ENCODE results near the gene MPZL2. TPM values are rescaled to one million over a fixed set of nuclear protein-coding genes. Genes with fewer than 3 reads are reported as not detected.

MPZL2 gene
- total RNA-seq, 1 donor from 2014 or later, result 22.4 TPM

DNA sequence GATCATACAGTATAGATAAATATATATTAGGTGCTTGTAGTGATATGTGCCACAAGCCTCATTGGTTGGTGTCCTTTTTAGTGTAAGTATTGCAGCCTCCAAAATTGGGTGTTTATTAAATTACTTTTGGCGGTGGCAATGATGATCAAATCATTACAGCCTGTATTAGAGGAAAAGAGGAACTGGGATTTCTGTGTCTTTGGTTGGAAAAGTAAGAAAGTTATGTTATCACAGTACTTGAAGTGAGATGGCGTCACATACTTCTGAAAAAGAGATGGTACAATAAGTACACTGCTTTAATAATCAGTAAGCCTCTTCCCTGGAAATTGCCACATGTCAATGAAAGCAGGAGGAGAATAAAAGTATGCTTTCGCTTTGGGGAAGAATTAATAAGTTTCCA, 11.4 kb downstream of the MPZL2 start:
- Mint-ChIP-seq H3K4me3 (ENCODE audit: low read depth) (peak overlapping the region; percentile 99), H3K4me1 (ENCODE audit: low read depth) (peaks cover 9% of the 10 kb centered on the region), H3K9me3 (ENCODE audit: low read depth) (no peaks in the 10 kb centered on the region), H3K27me3 (no peaks in the 10 kb centered on the region), H3K27ac (peak overlapping the region; percentile 100), H3K36me3 (ENCODE audit: insufficient read depth) (peaks cover 7% of the 10 kb centered on the region)
- DNase-seq (ENCODE audit: low spot score, unreplicated experiment), result no peak
- TF ChIP-seq, protein P1, sequence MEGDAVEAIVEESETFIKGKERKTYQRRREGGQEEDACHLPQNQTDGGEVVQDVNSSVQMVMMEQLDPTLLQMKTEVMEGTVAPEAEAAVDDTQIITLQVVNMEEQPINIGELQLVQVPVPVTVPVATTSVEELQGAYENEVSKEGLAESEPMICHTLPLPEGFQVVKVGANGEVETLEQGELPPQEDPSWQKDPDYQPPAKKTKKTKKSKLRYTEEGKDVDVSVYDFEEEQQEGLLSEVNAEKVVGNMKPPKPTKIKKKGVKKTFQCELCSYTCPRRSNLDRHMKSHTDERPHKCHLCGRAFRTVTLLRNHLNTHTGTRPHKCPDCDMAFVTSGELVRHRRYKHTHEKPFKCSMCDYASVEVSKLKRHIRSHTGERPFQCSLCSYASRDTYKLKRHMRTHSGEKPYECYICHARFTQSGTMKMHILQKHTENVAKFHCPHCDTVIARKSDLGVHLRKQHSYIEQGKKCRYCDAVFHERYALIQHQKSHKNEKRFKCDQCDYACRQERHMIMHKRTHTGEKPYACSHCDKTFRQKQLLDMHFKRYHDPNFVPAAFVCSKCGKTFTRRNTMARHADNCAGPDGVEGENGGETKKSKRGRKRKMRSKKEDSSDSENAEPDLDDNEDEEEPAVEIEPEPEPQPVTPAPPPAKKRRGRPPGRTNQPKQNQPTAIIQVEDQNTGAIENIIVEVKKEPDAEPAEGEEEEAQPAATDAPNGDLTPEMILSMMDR (IDR thresholded peaks at IDR 0.05; ENCODE audit: unreplicated experiment), result no peak

GRCh38 chr11:118251858-118252652, 12.0 kb downstream of the MPZL2 start, which contains the start of gene MPZL3:
Gene MPZL3 (minus strand): TSS chr11:118252365. CDS start chr11:118252294, 71 bp downstream.
- Mint-ChIP-seq H3K4me1 (ENCODE audit: low read depth) (peaks cover 9% of the 10 kb centered on the region), H3K36me3 (ENCODE audit: insufficient read depth) (peaks cover 5% of the 10 kb centered on the region), H3K9me3 (ENCODE audit: low read depth) (no peaks in the 10 kb centered on the region), H3K27me3 (no peaks in the 10 kb centered on the region), H3K4me3 (ENCODE audit: low read depth) (peak within 1 kb of the TSS; percentile 99), H3K27ac (peak within 1 kb of the TSS; percentile 100)
- TF ChIP-seq, protein P1 (IDR thresholded peaks at IDR 0.05; ENCODE audit: unreplicated experiment), result no peak
- DNase-seq (ENCODE audit: low spot score, unreplicated experiment), result peak; percentile 67

DNA sequence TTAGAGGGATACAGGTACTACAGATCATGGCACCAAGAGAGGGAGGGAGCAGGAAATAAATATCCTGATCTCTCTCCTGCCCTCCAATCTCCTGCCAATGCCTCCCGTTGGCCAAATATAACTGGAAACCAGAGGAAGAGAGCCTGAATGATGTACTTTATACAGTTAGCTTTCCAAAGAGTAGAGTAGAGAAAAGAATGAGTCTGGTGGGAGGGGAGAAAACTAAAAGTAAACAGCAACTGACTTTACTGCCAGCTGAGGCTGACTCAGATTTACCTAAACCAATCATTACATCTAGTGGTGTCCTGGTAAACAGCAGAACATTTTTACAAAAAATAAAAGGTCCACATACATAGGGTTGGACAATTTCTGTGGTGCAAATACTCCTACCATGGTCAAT, 17.1 kb downstream of the MPZL2 start:
- peaks cover 6% of the 10 kb centered on the region for H3K4me1 Mint-ChIP-seq (ENCODE audit: low read depth)

GRCh38 chr11:118245936-118246562, 18.0 kb downstream of the MPZL2 start:
- H3K9me3 Mint-ChIP-seq (ENCODE audit: low read depth), result no peaks in the 10 kb centered on the region
- H3K27me3 Mint-ChIP-seq, result peaks cover 11% of the 10 kb centered on the region
- no peak overlapping the region for H3K27ac Mint-ChIP-seq
- DNase-seq (ENCODE audit: low spot score, unreplicated experiment), result no peak
- TF ChIP-seq, protein P1 (IDR thresholded peaks at IDR 0.05; ENCODE audit: unreplicated experiment), result no peak
- H3K4me1 Mint-ChIP-seq (ENCODE audit: low read depth), result peaks cover 10% of the 10 kb centered on the region
- H3K4me3 Mint-ChIP-seq (ENCODE audit: low read depth), result no peak overlapping the region
- no peaks in the 10 kb centered on the region for H3K36me3 Mint-ChIP-seq (ENCODE audit: insufficient read depth)

More for the DNA sequence above, 17.1 kb downstream of the MPZL2 start:
- DNase-seq (ENCODE audit: low spot score, unreplicated experiment), result no peak
- Mint-ChIP-seq H3K36me3 (ENCODE audit: insufficient read depth) (no peaks in the 10 kb centered on the region), H3K9me3 (ENCODE audit: low read depth) (no peaks in the 10 kb centered on the region), H3K27me3 (peaks cover 11% of the 10 kb centered on the region), H3K27ac (peak overlapping the region; percentile 88), H3K4me3 (ENCODE audit: low read depth) (no peak overlapping the region)
- TF ChIP-seq, protein P1 (IDR thresholded peaks at IDR 0.05; ENCODE audit: unreplicated experiment), result no peak

DNA sequence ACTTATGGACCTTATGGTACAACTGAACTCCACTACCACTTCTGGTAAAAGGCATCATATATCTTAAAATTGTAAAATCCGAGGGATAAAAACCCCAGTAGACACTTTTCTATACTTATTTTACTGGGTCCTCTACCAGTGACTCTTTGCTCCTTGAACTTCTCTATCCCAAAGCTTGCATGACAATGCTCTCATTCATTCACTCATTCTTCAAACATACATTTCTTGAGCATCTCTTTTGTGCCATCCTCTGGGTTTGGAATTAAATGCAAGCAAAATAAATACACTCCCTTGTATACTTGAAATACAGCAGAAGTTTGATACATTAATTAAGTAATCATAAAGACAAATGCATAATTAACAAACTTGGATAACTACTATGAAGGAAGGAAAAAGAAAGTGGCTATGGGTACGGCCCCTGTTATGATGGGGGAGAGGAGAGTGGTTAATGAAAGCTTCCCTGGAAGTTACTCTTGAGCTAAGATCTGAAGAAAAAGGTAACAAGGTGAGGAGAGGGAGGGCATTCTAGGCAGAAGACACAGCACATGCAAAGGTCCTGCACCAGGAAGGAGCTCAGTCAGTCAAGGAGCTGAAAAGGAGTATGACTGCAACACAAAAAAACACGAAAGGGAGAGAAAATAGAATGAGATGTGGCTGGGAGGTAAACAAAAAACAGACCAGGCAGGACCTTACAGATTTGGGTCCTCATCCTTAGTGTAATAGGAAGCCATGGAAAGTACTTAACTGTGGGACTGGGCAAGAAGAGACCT, 19.9 kb downstream of the MPZL2 start:
- no peak overlapping the region for H3K4me3 Mint-ChIP-seq (ENCODE audit: low read depth)
- no peak for DNase-seq (ENCODE audit: low spot score, unreplicated experiment)
- H3K4me1 Mint-ChIP-seq (ENCODE audit: low read depth), result peaks cover 14% of the 10 kb centered on the region
- H3K9me3 Mint-ChIP-seq (ENCODE audit: low read depth), result no peaks in the 10 kb centered on the region
- no peaks in the 10 kb centered on the region for H3K36me3 Mint-ChIP-seq (ENCODE audit: insufficient read depth)
- TF ChIP-seq, protein P1 (IDR thresholded peaks at IDR 0.05; ENCODE audit: unreplicated experiment), result no peak
- peaks cover 11% of the 10 kb centered on the region for H3K27me3 Mint-ChIP-seq
- H3K27ac Mint-ChIP-seq, result no peak overlapping the region
